Measurements from ENCODE around the gene PHYHD1. TPM values are rescaled to one million over a fixed set of nuclear protein-coding genes. Genes with fewer than 3 reads are reported as not detected.
A peak's percentile ranks its signal among the peaks of the same experiment; 100 is the strongest.

Gene PHYHD1
- total and polyA plus RNA-seq, 2 of the 13 experiments (the other 11 are each of a cell fraction or from before 2014, with no cell fraction given), result 10.6 to 25.3 TPM

DNA sequence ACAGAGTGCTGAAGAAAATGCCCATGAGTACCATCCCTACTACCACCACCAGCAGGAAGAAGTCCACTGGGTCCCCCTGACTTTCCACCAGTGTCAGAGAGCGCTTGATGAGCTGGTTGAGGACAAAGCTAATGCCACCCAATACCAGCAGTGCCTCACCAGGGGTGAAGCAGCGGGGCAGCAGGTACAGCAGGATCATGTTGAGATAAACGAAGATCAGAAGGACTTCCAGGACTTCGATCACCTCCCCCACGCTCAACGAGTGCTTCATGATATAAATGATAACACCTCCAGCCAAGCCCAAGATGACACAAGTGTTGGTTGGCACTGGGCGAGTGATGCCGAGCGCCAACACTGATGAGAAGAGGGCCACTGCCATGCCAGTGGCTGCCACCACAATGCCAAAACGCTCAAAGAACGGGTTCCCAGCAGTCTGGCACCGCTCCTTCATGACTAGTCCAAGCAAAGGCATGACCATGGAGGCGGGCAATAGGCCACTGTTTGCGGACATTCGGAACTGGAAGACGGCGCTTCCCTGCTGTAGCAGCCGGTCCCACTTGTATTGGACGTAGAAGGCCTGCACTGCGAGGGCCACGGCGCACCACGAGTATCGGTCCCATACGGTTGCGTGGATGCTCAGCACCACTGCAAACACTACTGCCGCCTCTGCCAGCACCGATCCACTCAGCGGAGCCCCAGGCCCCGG, 25.9 kb downstream of the PHYHD1 start (continued):
- TF ChIP-seq, protein P1, sequence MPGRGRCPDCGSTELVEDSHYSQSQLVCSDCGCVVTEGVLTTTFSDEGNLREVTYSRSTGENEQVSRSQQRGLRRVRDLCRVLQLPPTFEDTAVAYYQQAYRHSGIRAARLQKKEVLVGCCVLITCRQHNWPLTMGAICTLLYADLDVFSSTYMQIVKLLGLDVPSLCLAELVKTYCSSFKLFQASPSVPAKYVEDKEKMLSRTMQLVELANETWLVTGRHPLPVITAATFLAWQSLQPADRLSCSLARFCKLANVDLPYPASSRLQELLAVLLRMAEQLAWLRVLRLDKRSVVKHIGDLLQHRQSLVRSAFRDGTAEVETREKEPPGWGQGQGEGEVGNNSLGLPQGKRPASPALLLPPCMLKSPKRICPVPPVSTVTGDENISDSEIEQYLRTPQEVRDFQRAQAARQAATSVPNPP (CRISPR knock-in tag; IDR thresholded peaks at IDR 0.05), result no peak
- TF ChIP-seq ISX (CRISPR knock-in tag; conservative IDR thresholded peaks at IDR 0.05) (no peak), ZNF768 (CRISPR knock-in tag; IDR thresholded peaks at IDR 0.05) (peak; percentile 48; the same call in 1 of the 2 replicates), ZNF850 (CRISPR knock-in tag; conservative IDR thresholded peaks at IDR 0.05) (no peak), BHLHE40 (IDR thresholded peaks at IDR 0.05; ENCODE audit: low read length) (no peak), ZNF530 (CRISPR knock-in tag; IDR thresholded peaks at IDR 0.05; ENCODE audit: low read depth) (no peak), ZNF121 (CRISPR knock-in tag; IDR thresholded peaks at IDR 0.05) (peak; percentile 64; the same call in 1 of the 2 replicates), CAMTA2 (CRISPR knock-in tag; IDR thresholded peaks at IDR 0.05; ENCODE audit: borderline replicate concordance) (no peak), ZNF329 (CRISPR knock-in tag; IDR thresholded peaks at IDR 0.05; ENCODE audit: low read depth) (peak; percentile 86; the same call in 1 of the 2 replicates), ZNF501 (CRISPR knock-in tag; IDR thresholded peaks at IDR 0.05) (no peak), TBL1XR1 (IDR thresholded peaks at IDR 0.05; ENCODE audit: borderline replicate concordance, low read length, partially characterized antibody) (no peak)
- TF ChIP-seq, protein P2, sequence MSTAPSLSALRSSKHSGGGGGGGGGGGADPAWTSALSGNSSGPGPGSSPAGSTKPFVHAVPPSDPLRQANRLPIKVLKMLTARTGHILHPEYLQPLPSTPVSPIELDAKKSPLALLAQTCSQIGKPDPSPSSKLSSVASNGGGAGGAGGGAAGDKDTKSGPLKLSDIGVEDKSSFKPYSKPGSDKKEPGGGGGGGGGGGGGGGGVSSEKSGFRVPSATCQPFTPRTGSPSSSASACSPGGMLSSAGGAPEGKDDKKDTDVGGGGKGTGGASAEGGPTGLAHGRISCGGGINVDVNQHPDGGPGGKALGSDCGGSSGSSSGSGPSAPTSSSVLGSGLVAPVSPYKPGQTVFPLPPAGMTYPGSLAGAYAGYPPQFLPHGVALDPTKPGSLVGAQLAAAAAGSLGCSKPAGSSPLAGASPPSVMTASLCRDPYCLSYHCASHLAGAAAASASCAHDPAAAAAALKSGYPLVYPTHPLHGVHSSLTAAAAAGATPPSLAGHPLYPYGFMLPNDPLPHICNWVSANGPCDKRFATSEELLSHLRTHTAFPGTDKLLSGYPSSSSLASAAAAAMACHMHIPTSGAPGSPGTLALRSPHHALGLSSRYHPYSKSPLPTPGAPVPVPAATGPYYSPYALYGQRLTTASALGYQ (CRISPR knock-in tag; IDR thresholded peaks at IDR 0.05), result no peak
- TF ChIP-seq, protein P3, sequence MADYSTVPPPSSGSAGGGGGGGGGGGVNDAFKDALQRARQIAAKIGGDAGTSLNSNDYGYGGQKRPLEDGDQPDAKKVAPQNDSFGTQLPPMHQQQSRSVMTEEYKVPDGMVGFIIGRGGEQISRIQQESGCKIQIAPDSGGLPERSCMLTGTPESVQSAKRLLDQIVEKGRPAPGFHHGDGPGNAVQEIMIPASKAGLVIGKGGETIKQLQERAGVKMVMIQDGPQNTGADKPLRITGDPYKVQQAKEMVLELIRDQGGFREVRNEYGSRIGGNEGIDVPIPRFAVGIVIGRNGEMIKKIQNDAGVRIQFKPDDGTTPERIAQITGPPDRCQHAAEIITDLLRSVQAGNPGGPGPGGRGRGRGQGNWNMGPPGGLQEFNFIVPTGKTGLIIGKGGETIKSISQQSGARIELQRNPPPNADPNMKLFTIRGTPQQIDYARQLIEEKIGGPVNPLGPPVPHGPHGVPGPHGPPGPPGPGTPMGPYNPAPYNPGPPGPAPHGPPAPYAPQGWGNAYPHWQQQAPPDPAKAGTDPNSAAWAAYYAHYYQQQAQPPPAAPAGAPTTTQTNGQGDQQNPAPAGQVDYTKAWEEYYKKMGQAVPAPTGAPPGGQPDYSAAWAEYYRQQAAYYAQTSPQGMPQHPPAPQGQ (CRISPR knock-in tag; IDR thresholded peaks at IDR 0.05; ENCODE audit: borderline replicate concordance), result no peak
- TF ChIP-seq, protein P4, sequence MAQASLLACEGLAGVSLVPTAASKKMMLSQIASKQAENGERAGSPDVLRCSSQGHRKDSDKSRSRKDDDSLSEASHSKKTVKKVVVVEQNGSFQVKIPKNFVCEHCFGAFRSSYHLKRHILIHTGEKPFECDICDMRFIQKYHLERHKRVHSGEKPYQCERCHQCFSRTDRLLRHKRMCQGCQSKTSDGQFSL (CRISPR knock-in tag; IDR thresholded peaks at IDR 0.05), result no peak
- TF ChIP-seq, protein P5, sequence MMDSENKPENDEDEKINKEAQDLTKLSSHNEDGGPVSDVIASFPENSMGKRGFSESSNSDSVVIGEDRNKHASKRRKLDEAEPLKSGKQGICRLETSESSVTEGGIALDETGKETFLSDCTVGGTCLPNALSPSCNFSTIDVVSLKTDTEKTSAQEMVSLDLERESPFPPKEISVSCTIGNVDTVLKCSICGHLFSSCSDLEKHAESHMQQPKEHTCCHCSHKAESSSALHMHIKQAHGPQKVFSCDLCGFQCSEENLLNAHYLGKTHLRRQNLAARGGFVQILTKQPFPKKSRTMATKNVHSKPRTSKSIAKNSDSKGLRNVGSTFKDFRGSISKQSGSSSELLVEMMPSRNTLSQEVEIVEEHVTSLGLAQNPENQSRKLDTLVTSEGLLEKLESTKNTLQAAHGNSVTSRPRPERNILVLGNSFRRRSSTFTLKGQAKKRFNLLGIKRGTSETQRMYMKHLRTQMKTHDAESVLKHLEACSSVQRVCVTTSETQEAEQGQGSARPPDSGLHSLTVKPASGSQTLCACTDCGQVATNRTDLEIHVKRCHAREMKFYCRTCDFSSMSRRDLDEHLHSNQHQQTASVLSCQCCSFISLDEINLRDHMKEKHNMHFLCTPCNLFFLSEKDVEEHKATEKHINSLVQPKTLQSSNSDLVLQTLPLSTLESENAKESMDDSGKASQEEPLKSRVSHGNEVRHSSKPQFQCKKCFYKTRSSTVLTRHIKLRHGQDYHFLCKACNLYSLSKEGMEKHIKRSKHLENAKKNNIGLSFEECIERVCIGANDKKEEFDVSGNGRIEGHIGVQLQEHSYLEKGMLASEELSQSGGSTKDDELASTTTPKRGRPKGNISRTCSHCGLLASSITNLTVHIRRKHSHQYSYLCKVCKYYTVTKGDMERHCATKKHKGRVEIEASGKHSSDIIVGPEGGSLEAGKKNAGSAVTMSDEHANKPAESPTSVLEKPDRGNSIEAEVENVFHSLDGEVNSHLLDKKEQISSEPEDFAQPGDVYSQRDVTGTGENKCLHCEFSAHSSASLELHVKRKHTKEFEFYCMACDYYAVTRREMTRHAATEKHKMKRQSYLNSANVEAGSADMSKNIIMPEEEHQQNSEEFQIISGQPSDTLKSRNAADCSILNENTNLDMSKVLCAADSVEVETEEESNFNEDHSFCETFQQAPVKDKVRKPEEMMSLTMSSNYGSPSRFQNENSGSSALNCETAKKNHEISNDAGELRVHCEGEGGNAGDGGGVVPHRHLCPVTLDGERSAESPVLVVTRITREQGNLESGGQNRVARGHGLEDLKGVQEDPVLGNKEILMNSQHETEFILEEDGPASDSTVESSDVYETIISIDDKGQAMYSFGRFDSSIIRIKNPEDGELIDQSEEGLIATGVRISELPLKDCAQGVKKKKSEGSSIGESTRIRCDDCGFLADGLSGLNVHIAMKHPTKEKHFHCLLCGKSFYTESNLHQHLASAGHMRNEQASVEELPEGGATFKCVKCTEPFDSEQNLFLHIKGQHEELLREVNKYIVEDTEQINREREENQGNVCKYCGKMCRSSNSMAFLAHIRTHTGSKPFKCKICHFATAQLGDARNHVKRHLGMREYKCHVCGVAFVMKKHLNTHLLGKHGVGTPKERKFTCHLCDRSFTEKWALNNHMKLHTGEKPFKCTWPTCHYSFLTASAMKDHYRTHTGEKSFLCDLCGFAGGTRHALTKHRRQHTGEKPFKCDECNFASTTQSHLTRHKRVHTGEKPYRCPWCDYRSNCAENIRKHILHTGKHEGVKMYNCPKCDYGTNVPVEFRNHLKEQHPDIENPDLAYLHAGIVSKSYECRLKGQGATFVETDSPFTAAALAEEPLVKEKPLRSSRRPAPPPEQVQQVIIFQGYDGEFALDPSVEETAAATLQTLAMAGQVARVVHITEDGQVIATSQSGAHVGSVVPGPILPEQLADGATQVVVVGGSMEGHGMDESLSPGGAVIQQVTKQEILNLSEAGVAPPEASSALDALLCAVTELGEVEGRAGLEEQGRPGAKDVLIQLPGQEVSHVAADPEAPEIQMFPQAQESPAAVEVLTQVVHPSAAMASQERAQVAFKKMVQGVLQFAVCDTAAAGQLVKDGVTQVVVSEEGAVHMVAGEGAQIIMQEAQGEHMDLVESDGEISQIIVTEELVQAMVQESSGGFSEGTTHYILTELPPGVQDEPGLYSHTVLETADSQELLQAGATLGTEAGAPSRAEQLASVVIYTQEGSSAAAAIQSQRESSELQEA (CRISPR knock-in tag; IDR thresholded peaks at IDR 0.05; ENCODE audit: not compliant biosample characterization), result no peak
